GM10266 (cell line): ENCODE measurements around the gene PPME1.
A peak's percentile ranks its signal among the peaks of the same experiment; 100 is the strongest.
"Not testable (repeated sequence)": the region's sequence is repeated elsewhere in the genome, so short reads cannot be mapped to it uniquely, and the experiment has no call there.

Source experiments
- DNase-seq: peaks from one replicate; pipeline ENCODE4 v3.0.0; 2012; ENCODE audit errors: extremely low spot score
- TF ChIP-seq, protein P1 (sequence below): IDR thresholded peaks from 2 replicates; pipeline ENCODE4 v1.5.1; 2012; ENCODE audit warnings: mild to moderate bottlenecking, low read depth; ENCODE audit not compliant: control insufficient read depth, insufficient read depth; ENCODE audit errors: missing control alignments

The PPME1 gene, protein sequence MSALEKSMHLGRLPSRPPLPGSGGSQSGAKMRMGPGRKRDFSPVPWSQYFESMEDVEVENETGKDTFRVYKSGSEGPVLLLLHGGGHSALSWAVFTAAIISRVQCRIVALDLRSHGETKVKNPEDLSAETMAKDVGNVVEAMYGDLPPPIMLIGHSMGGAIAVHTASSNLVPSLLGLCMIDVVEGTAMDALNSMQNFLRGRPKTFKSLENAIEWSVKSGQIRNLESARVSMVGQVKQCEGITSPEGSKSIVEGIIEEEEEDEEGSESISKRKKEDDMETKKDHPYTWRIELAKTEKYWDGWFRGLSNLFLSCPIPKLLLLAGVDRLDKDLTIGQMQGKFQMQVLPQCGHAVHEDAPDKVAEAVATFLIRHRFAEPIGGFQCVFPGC

DNA sequence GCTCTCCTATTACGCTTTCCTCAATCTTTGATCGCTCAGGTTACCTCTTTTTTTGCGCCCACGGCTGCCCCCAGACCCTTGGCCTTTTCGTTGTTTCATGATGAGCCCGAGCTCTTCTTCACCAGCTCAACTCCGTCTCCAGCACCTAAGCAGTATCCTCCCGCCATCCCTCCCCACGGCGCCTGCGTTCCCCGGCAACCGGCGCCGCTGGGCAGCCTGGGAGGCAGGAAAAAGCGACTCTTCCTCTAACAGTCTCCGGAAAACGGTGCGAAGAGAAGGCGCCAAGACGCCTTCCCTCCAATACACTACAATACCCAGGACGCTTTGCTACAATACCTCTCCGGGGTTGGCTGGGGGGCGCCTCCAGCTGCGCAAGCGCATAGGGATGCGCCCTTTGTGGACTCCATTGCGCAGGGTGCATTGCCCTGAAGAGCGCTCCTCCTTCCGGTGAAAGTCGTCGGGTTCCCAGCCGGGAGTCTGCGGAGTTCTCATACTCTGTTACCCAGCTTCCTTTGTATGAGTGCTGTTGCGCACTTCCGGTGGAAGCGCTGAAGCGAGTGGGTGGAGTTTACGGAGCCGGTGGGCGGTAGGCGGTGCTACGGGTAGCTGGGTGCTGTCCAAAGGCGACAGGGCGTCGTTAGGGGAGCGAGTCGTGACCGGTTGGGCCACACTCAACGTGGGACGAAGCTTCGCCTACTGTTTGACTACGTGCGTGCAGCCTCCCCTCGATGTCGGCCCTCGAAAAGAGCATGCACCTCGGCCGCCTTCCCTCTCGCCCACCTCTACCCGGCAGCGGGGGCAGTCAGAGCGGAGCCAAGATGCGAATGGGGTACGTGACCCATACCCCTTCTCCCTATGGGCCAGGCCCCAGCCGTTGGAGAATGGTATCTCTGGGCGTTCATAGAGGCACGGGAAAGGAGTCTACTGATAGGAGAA is at the start of gene PPME1, which contains the start of gene C2CD3:
Gene PPME1 (plus strand): TSS at position 596 of the 936 bp plus-strand sequence. CDS start 133 bp downstream, at position 729.
Gene C2CD3 (minus strand): TSS at position 309 of the 936 bp plus-strand sequence. CDS start 210 bp downstream, at position 99.
- TF ChIP-seq, protein P1, sequence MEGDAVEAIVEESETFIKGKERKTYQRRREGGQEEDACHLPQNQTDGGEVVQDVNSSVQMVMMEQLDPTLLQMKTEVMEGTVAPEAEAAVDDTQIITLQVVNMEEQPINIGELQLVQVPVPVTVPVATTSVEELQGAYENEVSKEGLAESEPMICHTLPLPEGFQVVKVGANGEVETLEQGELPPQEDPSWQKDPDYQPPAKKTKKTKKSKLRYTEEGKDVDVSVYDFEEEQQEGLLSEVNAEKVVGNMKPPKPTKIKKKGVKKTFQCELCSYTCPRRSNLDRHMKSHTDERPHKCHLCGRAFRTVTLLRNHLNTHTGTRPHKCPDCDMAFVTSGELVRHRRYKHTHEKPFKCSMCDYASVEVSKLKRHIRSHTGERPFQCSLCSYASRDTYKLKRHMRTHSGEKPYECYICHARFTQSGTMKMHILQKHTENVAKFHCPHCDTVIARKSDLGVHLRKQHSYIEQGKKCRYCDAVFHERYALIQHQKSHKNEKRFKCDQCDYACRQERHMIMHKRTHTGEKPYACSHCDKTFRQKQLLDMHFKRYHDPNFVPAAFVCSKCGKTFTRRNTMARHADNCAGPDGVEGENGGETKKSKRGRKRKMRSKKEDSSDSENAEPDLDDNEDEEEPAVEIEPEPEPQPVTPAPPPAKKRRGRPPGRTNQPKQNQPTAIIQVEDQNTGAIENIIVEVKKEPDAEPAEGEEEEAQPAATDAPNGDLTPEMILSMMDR: peak; percentile 13

DNA sequence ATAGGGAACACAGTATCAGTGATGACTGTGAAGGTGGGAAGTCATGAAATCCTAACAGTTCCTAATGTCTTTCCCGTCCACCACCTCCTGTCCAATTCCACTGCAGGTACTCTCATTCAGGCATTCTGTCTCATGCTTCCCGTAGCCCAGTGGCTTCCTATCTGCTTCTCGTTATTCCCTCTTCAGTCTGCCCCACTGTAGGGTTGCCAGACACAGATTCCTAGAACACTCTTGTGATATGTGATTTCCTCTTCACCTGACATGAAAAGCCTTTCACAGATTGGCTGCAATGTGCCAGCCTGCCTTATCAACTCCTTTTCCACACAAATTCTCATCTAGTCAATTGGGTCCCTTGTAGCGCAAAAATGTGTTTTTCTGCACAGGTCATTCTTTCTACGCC is 49.3 kb upstream of the PPME1 start:
- TF ChIP-seq, protein P1: no peak
- DNase-seq: no peak

More for the DNA sequence above, at the start of gene PPME1, which contains the start of gene C2CD3:
- DNase-seq: peak; percentile 89

DNA sequence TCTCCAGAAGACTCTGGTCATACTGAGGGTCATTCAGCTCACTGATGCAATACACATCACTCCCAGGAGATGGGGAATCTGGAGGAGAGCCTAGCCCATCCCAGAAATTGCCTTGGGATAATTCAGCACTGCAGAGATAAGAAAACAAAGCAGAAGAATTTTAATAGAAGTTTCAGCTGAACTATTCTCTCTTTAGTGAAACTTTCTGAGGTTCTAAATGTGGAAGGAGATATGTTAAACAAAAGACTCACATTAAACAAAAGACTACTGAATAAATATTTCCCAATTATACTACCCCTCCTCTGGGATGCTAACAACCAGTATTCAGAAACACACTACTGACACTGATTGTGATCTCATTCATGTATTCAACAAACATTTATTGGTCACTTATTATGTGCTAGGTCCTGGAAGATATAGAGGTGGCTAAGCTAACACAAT is 48.1 kb upstream of the PPME1 start:
- TF ChIP-seq, protein P1: no peak
- DNase-seq: no peak

DNA sequence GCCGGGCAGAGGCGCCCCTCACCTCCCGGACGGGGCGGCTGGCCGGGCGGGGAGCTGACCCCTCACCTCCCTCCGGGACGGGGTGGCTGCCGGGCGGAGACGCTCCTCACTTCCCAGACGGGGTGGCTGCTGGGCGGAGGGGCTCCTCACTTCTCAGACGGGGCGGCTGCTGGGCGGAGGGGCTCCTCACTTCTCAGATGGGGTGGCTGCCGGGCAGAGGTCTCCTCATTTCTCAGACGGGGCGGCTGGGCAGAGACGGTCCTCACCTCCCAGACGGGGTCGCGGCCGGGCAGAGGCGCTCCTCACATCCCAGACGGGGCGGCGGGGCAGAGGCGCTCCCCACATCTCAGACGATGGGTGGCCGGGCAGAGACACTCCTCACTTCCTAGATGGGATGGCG is 42.0 kb upstream of the PPME1 start:
- not testable (repeated sequence) for DNase-seq

DNA sequence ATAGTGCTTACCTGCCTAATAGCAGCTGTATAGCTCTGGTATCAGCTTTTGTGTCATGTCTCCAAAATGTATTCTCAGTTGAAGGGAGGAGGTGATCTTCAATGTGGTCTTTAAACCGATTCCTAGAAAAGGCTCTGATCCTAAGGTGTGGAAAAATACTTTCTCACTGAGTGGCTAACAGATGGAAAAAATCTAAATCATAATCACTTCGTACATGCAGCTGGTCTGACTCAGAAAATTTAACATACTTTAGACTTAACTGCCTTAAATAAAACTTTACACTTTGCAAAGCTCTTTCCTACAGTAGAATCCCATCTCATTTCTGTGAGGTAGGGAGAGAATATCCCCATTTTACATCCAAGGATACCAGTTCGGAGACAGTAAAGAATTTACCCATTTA is 38.3 kb upstream of the PPME1 start:
- DNase-seq: no peak
- TF ChIP-seq, protein P1: no peak

DNA sequence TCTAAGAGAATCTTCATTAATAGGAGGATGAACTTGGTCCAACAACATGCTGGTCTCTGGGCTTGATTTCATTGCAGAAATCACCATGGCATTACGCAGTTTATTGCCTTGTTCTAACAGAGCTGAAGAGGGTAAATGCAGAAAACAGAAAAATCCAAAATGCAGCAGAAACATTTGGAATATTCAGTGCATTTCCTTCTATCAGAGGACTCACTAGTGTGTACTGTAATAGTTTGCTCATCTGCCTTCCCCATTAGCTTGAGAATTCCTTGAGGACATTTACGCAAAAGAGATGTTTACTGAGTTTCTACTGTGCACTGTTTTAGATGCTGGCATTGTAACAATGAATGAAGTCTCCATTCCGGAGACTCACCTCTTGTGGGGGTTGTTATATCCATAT is 37.7 kb upstream of the PPME1 start:
- TF ChIP-seq, protein P1: no peak
- DNase-seq: no peak

DNA sequence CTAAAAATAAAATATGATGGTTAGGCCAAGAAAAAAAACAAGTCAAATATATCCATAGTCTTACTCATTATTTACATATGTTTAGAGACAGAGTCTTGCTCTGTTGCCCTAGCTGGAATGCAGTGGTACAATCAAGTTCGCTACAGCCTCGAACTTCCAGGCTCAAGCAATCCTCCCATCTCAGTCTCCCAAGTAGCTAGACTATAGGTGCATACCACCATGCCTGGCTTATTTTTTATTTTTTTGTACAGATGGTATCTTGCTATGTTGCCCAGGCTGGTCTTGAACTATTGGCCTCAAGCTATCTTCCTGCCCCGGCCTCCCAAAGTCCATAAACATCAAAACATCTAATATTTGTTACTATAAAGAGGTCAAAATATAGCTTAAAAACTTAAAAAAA is 36.4 kb upstream of the PPME1 start:
- no peak for DNase-seq
- TF ChIP-seq, protein P1: no peak
